Lower lobe of right lung (tissue), 2 donors: ENCODE data around the gene MS4A6A. TPM values are rescaled to one million over a fixed set of nuclear protein-coding genes. Genes with fewer than 3 reads are reported as not detected.
"Not testable (repeated sequence)": the region's sequence is repeated elsewhere in the genome, so short reads cannot be mapped to it uniquely, and the experiment has no call there.

Experiments used
- ATAC-seq, 2 donors: fragments of 200-7000 bp; cut with Tn5 transposase; one replicate each; pipeline ENCODE4 v1.9.1; 2020 to 2022; ENCODE audit warnings: mild to moderate bottlenecking in 2 of 2, moderate library complexity in 2 of 2
- DNase-seq: peaks from one replicate; pipeline ENCODE4 v3.0.0-alpha.2; 2020
- H3K27ac ChIP-seq: fragments of 200-600 bp; one replicate; pipeline ENCODE4 v1.8.0; 2022
- H3K27me3 ChIP-seq: fragments of 200-600 bp; one replicate; pipeline ENCODE4 v1.8.0; 2022; ENCODE audit warnings: low read depth
- H3K36me3 ChIP-seq: fragments of 200-600 bp; one replicate; pipeline ENCODE4 v1.8.0; 2022; ENCODE audit warnings: mild to moderate bottlenecking
- H3K4me1 ChIP-seq: fragments of 200-600 bp; one replicate; pipeline ENCODE4 v1.8.0; 2022
- H3K4me3 ChIP-seq: fragments of 200-600 bp; one replicate; pipeline ENCODE4 v1.8.0; 2022; ENCODE audit warnings: mild to moderate bottlenecking
- H3K9me3 ChIP-seq: fragments of 200-600 bp; one replicate; pipeline ENCODE4 v1.8.0; 2022
- intact Hi-C: fragments of 100-400 bp; cut with DNase I; formaldehyde crosslinking; loops from one replicate; pipeline ENCODE4 v1.11.0; 2022
- total RNA-seq: library from RNA; stranded (reverse); fragmentation: NEBNext Ultra II Directional; extraction: Animal tissue kit (Norgen Biotek cat#: 25700); gene quantifications from one replicate; pipeline ENCODE4 v1.2.1, GENCODE V29; 2021
- TF ChIP-seq, protein P1 (sequence below): fragments of 200-600 bp; IDR thresholded peaks from one replicate; pipeline ENCODE4 v1.8.0; 2022; ENCODE audit warnings: antibody characterized with exemption, mild to moderate bottlenecking
- donor health status: DM: no; HTN: yes; CAD: no; lungs with severe emphysema.

MS4A6A gene
- total RNA-seq, 1 donor from 2014 or later: 176 TPM

DNA sequence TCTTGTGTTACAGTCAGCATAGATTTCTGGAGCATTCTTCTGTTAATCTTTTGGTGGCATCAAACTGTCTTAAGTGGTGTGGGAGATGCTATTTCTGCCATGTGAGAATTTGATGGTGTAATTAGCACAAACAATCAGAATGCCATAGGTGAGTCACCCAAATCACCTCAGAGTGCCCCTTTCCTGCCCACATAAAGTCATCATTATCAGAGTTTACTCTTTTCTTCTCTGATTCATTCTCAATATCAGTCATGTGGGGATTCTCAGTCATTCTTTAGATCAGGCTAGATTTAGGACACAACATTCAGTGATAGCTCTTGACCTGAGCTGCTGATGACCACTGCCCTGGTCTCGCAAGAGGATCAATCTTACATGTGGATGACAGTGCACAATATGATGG, 23.7 kb upstream of the MS4A6A start:
- Histone ChIP-seq H3K9me3 (no peaks in the 10 kb centered on the region), H3K4me1 (no peaks in the 10 kb centered on the region), H3K36me3 (no peaks in the 10 kb centered on the region), H3K27ac (no peak overlapping the region), H3K4me3 (no peak overlapping the region), H3K27me3 (no peaks in the 10 kb centered on the region)
- TF ChIP-seq, protein P1, sequence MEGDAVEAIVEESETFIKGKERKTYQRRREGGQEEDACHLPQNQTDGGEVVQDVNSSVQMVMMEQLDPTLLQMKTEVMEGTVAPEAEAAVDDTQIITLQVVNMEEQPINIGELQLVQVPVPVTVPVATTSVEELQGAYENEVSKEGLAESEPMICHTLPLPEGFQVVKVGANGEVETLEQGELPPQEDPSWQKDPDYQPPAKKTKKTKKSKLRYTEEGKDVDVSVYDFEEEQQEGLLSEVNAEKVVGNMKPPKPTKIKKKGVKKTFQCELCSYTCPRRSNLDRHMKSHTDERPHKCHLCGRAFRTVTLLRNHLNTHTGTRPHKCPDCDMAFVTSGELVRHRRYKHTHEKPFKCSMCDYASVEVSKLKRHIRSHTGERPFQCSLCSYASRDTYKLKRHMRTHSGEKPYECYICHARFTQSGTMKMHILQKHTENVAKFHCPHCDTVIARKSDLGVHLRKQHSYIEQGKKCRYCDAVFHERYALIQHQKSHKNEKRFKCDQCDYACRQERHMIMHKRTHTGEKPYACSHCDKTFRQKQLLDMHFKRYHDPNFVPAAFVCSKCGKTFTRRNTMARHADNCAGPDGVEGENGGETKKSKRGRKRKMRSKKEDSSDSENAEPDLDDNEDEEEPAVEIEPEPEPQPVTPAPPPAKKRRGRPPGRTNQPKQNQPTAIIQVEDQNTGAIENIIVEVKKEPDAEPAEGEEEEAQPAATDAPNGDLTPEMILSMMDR: no peak
- DNase-seq: no peak
- intact Hi-C loops: no loop called here
- ATAC-seq: no peak

GRCh38 chr11:60204922-60205321, 22.0 kb upstream of the MS4A6A start:
- no peak for DNase-seq
- Histone ChIP-seq H3K4me3 (no peak overlapping the region), H3K36me3 (no peaks in the 10 kb centered on the region), H3K27ac (no peak overlapping the region), H3K4me1 (no peaks in the 10 kb centered on the region), H3K27me3 (no peaks in the 10 kb centered on the region), H3K9me3 (no peaks in the 10 kb centered on the region)
- intact Hi-C loops: no loop called here
- TF ChIP-seq, protein P1: no peak
- no peak for ATAC-seq

- H3K27me3 ChIP-seq, H3K4me3 ChIP-seq, DNase-seq, H3K36me3 ChIP-seq, H3K9me3 ChIP-seq, H3K27ac ChIP-seq, ATAC-seq, intact Hi-C loops, H3K4me1 ChIP-seq: not testable (repeated sequence)
These were observed 18.5 kb upstream of the MS4A6A start for GRCh38 chr11:60201334-60201733.

DNA sequence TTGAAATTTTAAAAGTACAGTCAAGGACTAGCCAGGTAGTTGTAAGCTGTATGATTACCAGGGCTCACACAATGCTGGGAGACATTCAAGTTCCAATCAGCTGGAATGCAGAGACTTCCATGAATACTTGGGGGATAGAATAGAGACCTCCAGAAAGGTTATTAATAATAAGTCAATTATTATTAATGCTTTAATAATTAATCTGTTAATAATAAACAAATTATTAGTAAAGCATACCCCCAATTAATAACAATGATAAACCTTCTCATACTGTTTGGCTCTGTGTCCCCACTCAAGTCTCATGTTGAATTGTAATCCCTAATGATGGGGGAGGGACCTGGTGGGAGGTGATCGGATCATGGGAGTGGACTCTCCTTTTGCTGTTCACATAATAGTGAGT, 14.6 kb upstream of the MS4A6A start:
- Histone ChIP-seq H3K36me3 (no peaks in the 10 kb centered on the region), H3K4me3 (no peak overlapping the region), H3K27ac (no peak overlapping the region), H3K9me3 (no peaks in the 10 kb centered on the region), H3K27me3 (no peaks in the 10 kb centered on the region), H3K4me1 (no peaks in the 10 kb centered on the region)
- ATAC-seq: no peak
- no peak for DNase-seq
- intact Hi-C loops: no loop called here
- TF ChIP-seq, protein P1: no peak

DNA sequence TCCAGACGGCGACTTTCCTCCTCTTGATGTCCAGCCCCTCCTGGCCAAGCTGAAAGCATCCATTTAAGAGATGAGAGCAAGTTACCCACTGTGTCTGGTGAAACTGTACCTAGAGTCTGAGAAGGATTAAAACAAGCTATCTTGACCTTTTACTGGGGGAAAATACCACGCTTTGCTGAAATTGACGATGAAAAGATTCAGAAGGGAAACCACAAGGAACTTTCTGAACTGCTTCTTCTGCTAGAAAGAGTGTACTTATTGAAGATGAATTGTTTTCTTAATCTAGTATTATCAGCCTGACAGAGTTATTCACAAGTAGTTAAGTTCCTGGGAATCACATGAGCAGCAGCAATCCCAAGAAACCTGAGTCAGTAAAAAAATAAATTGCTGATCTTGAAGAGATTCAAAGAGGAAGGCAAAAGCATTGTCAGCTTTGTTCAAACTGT, 13.1 kb upstream of the MS4A6A start:
- Histone ChIP-seq H3K27ac (no peak overlapping the region), H3K36me3 (no peaks in the 10 kb centered on the region), H3K27me3 (no peaks in the 10 kb centered on the region), H3K9me3 (no peaks in the 10 kb centered on the region), H3K4me3 (no peak overlapping the region), H3K4me1 (no peaks in the 10 kb centered on the region)
- DNase-seq: no peak
- intact Hi-C loops: no loop called here
- no peak for ATAC-seq
- TF ChIP-seq, protein P1: no peak

GRCh38 chr11:60194511-60194910, 11.6 kb upstream of the MS4A6A start:
- TF ChIP-seq, protein P1: no peak
- H3K4me3 ChIP-seq: no peak overlapping the region
- H3K27me3 ChIP-seq: no peaks in the 10 kb centered on the region
- peak overlapping the region; percentile 2 for H3K27ac ChIP-seq
- DNase-seq (no peak), ATAC-seq (no peak)
- H3K4me1 ChIP-seq: no peaks in the 10 kb centered on the region
- H3K9me3 ChIP-seq: no peaks in the 10 kb centered on the region
- intact Hi-C loops: no loop called here
- no peaks in the 10 kb centered on the region for H3K36me3 ChIP-seq
